HG03521 (cell line): ENCODE measurements around the gene ABHD18.
"Not testable (repeated sequence)": the region's sequence is repeated elsewhere in the genome, so short reads cannot be mapped to it uniquely, and the experiment has no call there.

ENCODE experiments used
- ATAC-seq: cut with Tn5 transposase; IDR thresholded peaks from one replicate; pipeline ENCODE4 v1.9.1; 2021; ENCODE audit warnings: mild to moderate bottlenecking, moderate library complexity; ENCODE audit not compliant: unreplicated experiment

Gene ABHD18

GRCh38 chr4:127988638-127989037, 23.4 kb downstream of the ABHD18 start:
- ATAC-seq = no peak

GRCh38 chr4:127993151-127993550, 27.9 kb downstream of the ABHD18 start:
- ATAC-seq = no peak

- no peak for ATAC-seq
Observed at GRCh38 chr4:127995776-127996175, 30.6 kb downstream of the ABHD18 start.

GRCh38 chr4:127996521-127996920, 31.3 kb downstream of the ABHD18 start:
- not testable (repeated sequence) for ATAC-seq

GRCh38 chr4:127997534-127998388, 32.6 kb downstream of the ABHD18 start:
- peak; percentile 98 for ATAC-seq

- ATAC-seq = no peak
Observed at GRCh38 chr4:128006592-128006991, 41.4 kb downstream of the ABHD18 start.

GRCh38 chr4:128009428-128009827, 44.2 kb downstream of the ABHD18 start:
- no peak for ATAC-seq

GRCh38 chr4:128025319-128025718, 60.1 kb downstream of the ABHD18 start:
- no peak for ATAC-seq

- no peak for ATAC-seq
Observed at GRCh38 chr4:128029907-128030306, 64.7 kb downstream of the ABHD18 start.

- no peak for ATAC-seq
Observed at GRCh38 chr4:128031756-128032384, 66.7 kb downstream of the ABHD18 start.

- no peak for ATAC-seq
Observed at GRCh38 chr4:128039568-128039967, 74.4 kb downstream of the ABHD18 start.

GRCh38 chr4:128047019-128047418, 81.8 kb downstream of the ABHD18 start:
- ATAC-seq = not testable (repeated sequence)

GRCh38 chr4:128047514-128047913, 82.3 kb downstream of the ABHD18 start:
- ATAC-seq = not testable (repeated sequence)

GRCh38 chr4:128051229-128051628, 86.0 kb downstream of the ABHD18 start:
- not testable (repeated sequence) for ATAC-seq

- ATAC-seq = not testable (repeated sequence)
Observed at GRCh38 chr4:128054907-128055306, 89.7 kb downstream of the ABHD18 start.

GRCh38 chr4:128055441-128056206, 90.4 kb downstream of the ABHD18 start:
- ATAC-seq = not testable (repeated sequence)

GRCh38 chr4:128056396-128056795, 91.2 kb downstream of the ABHD18 start:
- no peak for ATAC-seq

- no peak for ATAC-seq
Observed at GRCh38 chr4:128060121-128060698, 95.0 kb downstream of the ABHD18 start.

GRCh38 chr4:128060699-128061565, 95.7 kb downstream of the ABHD18 start, which contains the start of gene LARP1B:
TSS of gene LARP1B (plus strand) at chr4:128061312. CDS start at chr4:128074952, 13,640 bp downstream.
- ATAC-seq = peak; percentile 87
